GM18502 (cell line): Measurements from ENCODE around the gene SAMD11.

Experiments used
- ATAC-seq: cut with Tn5 transposase; IDR thresholded peaks from one replicate; pipeline ENCODE4 v1.9.1; 2021; ENCODE audit warnings: mild to moderate bottlenecking; ENCODE audit not compliant: unreplicated experiment, poor library complexity

Gene SAMD11

DNA sequence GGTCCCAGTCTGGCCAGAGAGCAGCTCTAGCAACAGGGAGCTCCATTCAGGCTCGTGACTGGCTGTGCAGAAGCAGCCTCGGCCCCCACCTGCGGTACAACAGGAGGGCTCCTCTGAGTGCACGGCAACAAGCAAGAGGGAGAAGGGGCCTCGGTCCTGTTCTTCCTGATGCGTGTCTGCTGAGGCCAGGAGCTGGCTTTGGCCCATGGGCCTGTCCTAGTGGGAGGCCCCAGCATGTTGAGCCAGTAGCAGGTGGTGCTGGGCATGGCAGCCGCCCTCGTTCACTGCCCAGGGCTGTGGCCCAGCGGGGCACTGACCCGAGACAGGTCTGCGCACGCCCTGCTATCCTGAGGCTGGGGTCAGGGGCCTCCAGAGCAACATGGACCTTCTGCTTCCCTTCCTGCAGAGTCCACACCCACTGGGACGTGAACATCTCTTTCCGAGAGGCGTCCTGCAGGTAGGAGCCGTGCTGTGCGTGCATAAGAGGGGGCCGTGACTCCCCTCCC is 7.0 kb downstream of the SAMD11 start:
- no peak for ATAC-seq

DNA sequence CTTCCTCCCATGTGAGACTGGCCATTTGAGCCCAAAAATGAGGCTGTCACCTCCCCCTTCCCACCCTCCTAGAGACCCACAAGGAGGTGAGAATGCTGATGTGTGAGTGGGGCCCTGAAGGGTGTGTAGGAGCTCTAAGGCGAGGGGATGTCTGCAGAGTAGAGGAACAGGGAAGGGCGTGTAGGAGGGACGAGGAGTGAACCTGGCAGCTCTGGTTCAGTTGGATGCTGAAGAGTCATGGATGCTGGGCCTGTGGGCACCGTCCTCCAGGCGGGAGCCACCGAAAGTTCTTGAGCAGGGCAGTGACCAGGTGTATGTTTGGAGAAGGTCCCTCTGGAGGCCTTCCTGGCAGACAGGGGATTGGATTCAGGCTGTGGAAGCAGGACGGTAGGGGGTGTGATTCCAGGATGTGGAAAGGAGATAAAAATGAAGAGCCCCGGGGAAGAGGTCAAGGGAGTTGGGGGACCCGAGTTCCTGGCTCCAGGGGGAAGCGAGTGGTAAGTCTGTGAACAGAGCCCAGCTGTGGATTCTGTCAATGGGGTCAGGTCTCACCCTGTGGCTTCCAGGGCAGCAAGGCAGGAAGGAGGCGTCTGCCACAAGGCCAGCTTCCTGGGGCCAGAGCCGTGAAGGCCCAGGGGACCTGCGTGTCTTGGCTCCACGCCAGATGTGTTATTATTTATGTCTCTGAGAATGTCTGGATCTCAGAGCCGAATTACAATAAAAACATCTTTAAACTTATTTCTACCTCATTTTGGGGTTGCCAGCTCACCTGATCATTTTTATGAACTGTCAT is 7.9 kb downstream of the SAMD11 start:
- ATAC-seq, result no peak

DNA sequence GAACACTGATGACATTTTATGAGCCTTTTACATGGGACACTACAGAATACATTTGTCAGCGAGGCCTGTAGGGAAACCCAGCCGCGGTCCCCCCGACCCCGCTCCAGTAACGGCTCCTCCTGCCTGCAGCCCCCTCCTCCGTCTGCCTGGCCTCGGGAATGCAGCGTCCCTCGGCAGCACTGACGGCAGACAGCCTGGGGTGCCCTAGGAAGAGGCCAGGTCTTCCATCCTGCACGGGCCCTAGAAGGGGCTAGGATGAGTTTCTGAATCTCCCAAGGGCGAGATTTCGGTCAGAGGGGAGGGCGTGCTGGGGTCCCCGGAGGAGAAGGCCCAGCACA is 8.4 kb downstream of the SAMD11 start:
- no peak for ATAC-seq

DNA sequence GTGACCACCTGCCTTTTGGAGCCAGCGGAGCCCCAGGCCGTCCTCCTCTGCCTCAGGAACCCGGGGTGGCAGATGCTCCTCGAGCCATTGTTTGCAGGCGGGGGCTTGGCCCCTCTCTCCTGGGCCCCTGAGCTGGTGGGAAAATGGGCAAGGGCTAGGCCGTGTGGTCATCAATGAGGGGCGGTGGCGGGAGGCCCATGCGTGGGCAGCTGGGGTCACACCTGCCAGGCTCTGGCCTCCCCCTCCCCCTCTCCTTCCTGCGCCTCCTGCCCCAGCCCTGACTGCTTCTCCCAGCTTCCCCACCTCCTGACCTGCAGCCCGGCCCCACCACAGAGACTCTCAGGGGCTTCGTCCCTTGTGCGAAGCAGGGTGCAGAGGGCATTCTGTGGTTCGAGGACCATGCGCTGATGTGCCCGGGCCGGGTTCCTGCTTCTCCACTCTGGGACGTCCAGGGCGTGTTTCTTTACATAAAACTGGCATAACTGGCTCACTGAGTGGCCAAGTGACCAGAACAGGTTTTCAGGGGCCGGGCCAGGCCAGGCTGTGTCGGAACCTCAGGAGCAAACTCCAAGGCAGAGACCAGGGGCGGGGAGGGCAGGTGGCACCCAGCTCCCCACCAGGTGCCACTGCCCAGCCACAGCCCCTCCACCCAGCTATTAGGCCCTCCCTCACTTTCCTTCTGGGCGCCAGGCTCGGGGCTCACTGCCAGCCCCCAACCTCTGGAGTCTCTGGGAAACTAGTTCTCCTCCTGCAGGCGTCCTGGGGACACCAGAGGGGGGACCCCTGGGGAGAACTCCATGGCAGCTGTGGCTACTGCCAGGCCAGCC is 9.3 kb downstream of the SAMD11 start:
- no peak for ATAC-seq

DNA sequence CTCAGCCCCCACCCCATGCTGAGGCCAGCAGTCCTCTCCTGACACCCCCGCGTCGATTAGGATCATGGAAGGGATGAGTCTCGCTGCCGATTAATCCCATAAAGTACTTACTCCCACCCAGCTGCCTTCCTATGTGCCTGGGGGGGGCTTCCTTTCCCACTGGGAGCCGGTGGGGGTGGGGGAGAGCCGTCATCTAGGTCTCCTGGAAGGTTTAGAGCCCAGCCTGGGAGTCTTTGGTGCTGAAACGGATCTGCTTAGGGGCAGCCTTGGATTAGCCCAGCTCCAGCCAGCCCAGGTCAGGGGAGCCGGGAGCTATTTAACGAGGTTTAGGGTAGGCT is 9.8 kb downstream of the SAMD11 start:
- no peak for ATAC-seq

DNA sequence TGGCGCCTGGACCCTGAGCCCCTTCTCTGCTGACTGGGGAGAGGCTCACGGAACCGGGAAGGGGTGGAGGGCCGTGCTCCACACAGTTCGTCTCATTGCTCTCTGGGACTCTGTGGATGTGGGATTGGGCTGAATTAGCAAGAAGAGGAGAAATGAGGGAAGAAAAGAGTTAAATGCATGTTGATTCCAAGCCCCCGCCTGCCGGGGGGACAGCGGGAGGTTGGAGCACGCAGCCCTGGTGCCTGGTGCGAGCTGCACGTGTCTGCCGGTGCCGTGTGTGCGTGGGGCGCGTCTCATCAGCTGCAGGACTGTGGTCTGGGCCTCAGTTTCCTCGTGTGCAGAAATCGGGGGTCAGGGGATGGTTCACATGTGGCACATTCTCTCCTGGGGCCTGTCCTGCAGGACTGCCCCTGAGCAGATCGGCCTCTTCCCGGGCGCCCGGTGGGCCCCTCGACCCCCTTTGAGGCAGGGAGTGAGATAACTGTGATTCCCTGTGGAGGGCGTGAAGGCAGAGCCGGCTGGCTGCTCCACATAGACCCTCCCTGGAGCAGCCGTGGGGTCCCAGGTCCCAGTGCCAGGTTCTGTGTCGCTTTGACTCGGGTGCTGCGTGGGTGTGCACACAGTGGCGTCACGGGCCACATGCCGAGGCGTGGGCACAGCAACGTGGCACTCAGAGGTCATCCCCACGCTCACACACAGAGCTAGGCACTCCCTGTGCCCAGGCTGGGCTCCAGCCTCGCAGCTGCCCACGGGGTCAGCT is 11.4 kb downstream of the SAMD11 start:
- no peak for ATAC-seq

DNA sequence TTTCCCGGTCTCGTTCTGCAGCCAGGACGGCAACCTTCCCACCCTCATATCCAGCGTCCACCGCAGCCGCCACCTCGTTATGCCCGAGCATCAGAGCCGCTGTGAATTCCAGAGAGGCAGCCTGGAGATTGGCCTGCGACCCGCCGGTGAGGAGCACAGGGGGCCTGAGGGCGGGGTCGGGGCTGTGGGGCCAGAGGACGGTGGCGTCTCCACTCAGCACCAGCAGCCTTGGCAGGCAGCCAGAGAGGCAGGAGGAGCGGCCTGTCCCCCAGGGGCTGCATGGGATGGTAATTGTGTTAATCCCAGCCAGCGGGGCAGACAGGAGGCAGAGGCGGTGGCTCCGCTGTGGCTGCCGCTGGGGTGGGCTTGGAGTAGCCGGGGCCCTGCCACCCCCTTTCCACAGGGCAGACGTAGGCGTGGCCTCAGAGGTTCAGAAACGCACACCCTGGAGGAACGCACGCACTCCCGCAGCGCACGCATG is 12.1 kb downstream of the SAMD11 start:
- no peak for ATAC-seq

DNA sequence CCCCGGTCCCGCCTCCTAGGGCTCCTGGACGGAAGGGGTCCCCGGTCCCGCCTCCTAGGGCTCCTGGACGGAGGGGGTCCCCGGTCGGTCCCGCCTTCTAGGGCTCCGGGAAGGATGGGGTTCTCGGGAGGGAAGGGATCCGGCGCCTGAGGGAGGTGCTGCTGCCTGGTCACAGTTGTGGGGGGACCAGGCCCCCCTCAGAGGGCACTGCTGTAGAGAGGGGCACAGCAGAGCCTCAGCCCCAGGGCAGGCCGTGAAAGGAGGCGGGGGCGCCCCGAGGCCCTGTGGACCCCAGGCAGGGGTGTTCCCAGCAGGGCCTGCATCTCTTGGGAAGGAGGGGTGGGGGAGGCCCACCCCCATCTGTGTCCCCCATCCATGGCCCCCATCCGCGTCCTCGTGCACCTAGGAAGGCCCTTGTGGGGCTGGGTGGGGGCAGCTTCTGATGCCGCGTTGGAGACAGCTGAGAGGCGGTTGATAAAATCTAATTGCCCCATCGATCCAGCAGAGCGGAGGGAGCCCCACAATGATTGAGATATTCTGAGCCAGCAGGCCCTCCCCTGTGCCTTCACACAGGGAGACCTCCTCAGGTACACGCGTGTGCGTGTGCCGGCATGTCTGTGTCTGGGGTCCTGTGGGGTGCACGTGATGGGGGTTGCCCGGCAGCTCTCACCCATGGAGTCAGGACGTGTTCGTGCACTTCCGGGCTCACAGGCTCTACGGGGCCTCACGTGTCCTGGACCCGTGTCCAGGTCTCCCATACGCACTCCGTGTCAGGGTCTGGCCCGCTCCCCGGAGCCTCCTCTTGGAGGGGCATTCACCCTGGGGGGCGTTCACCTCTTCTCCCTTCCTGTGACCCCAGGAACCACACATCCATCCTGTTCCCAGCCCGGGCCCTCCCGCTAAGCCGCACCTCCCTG is 12.9 kb downstream of the SAMD11 start:
- ATAC-seq, result no peak

DNA sequence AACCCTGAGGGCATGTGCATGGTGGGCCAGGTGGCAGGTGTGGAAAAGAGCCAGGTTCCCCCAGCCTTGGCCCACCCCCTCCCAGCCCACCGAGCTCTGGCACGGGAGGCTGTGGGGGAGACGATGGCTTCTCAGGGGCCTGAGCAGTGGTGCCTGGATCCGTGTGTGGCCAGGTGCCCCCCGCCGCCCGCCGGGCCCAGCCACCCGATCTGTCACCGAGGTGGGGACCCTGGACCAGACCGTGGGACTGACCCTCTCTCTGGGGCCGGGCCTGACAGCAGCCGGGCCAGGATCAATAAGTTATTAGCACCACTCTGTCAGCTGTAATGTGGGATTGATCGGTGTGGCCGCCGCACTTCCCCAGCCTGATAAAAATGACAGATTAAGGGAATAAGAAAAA is 13.8 kb downstream of the SAMD11 start:
- no peak for ATAC-seq

DNA sequence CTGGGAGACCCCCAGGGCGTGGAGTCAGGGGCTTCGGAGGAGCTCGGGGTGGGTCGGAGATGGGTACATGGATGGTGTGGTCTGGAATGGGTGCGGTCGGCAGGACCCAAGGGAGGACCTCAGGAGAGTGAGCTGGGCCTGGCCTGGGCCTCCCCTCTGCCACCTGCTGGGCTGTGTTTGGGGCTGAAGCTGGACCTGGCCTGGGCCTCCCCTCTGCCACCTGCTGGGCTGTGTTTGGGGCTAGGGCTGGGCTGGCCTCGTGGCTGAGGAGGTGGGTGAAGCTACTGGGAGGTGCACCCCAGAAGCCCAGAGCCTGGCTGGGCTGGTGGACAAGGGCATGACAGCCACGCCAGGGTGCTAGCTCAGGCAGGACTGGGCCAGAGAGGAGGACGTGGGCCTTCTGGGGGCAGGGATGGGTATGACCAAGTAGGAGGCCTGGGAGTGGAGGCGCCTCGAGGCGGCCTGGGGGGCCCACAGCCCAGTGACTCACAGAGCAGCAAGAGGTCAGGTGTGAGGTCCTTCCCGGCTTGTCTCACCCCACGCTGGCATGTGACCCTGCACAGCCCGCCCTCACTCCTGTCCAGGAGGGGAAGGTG is 14.5 kb downstream of the SAMD11 start:
- ATAC-seq, result no peak

DNA sequence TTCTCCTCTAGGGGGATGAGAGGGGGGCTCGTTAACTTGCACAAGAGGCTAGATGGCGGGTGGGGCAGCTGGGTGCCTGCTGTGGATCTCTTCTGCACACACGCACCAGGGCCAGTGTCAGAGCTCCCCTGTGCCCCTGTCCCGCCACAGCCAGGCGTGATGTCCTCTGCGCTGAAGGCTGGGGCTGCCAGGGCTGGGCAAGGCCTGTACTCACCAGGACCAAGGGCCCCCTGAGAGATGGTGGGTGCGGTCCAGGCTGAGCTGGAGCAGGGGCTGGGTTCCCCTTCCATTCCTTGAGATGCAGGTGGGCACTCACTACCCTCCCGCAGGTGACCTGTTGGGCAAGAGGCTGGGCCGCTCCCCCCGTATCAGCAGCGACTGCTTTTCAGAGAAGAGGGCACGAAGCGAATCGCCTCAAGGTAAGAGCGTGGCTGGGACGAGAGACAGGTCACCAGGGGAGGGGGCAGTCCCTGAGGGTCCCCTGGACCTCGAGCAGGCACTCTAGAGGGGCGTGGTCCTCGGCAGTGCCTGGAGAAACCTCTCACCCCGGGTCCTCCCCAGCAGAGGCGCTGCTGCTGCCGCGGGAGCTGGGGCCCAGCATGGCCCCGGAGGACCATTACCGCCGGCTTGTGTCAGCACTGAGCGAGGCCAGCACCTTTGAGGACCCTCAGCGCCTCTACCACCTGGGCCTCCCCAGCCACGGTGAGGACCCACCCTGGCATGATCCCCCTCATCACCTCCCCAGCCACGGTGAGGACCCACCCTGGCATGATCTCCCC is 15.2 kb downstream of the SAMD11 start:
- no peak for ATAC-seq

DNA sequence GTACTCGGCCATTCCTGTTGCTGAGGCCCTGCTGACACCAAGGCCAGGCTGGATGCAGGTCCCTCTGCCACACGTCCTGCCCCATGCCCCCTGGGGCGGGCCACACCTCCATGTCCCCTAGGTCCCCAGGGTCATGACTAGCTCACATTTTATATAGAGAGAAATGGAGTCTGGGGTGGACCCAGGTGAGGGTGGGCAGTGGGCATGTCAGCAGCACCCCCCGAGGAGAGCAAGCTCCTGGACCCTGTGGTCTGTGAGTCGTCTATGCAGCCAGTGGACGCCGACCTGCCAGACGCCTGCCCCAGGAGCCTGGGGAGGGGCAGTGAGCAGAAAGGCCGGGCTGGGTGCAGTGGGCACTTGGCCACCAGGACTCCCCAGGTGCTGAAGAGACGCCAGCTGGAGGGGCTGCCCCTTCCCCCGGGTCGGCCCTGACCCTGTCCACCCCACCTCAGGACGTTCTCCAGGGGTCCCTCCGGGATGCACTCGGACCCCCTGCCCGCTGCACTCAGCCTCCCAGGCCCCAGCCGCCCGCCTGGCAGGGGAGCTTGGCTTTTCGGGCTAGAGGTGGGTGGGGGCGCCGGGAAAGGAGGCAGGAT is 15.9 kb downstream of the SAMD11 start:
- ATAC-seq, result no peak

DNA sequence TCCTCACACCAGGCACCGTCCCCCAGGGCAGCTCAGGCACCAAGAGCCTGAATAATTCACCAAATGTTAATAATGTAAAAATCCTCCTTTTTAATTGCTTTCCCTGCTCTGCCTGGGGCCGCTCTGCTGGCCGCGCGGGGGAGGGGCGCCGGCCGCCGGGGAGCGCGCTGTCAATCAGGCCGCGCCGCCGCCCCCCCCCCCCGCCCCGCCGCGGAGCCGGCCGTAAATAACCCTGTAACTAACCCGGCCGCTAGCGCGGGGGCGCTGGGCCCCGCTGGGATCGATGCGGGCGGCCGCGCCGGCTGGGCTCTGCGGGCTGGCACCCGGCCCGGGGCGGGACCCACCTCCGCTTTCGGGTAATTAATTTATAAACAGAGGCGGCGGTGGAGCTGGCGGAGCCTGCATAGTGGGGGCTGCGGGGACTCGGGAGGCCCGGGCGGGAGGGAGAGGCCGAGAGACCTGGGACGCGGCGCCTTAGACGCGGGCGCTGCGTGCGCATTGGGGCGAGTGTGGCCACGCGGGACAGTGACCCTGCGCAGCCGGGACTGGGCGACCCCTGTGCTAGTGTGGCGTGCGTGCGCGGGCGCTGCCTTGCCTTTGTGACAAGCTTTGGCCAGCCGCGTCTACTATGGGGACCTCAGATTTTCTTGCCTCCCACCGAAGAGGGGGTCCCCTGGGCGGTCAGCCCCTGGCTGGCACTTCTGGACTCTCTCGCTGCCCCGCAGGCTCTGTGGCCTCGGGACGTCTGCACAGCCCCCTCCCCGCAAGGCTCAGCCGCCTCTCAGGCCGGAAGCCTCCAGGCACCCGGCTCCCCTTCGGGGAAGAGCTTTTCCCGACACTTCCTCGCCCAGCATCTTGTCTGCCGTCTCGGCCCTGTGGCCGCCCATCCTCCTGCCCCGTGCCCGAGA is 16.6 kb downstream of the SAMD11 start:
- no peak for ATAC-seq

DNA sequence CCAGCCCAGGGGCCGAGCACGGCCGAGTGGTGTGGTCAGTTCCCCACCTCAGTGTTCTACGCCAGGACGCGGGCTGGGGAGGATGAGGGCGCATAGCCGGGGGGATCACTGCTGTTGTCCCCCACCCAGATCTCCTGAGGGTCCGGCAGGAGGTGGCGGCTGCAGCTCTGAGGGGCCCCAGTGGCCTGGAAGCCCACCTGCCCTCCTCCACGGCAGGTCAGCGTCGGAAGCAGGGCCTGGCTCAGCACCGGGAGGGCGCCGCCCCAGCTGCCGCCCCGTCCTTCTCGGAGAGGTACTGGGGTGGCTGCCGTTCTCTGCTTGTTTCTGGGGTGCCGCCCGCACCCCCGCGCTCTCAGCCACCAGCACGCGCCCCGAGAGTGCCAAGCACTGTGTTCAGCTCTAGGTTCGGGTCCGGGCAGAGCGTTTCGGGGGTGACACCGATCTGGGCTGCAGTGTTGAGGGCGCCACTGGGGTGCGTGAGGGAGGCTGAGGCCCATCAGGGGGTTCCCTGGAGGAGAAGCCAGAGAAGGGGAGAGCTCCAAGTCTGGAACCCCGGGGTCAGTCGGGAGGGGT is 17.4 kb downstream of the SAMD11 start:
- ATAC-seq, result no peak

DNA sequence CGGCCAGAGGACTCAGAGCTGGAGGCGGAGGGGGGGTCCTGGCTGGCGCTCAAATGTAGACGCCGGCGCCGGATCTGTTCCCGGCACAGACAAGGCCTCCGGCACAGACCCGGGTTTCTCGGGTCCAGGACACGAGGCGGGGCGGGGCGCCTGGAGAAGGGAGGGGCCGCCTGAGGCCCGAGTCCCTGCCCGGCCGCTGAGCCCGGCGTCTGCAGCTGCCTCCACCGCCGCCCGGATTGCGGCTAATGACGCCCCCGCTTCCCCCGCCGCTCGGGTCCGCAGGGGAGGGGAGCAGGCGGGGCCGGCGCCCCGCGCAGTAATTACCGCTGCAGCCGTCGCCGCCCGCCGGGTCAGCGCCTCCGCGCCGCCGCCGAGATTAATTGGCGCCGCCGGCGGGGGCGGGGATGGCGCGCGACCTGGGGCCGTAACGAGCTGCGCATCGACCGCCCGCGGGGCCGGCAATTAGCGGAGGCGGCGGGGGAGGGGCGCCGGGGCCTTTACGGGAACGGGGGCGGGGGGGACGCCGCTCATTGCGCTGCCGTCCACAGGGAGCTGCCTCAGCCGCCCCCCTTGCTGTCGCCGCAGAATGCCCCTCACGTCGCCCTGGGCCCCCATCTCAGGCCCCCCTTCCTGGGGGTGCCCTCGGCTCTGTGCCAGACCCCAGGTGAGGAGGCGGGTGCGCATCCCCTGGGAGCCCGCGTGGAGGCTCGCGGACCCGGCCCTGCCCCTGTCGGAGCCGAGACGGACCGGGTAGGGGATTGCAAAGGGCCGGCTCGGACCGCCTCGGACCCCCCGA is 18.1 kb downstream of the SAMD11 start:
- ATAC-seq, result no peak

DNA sequence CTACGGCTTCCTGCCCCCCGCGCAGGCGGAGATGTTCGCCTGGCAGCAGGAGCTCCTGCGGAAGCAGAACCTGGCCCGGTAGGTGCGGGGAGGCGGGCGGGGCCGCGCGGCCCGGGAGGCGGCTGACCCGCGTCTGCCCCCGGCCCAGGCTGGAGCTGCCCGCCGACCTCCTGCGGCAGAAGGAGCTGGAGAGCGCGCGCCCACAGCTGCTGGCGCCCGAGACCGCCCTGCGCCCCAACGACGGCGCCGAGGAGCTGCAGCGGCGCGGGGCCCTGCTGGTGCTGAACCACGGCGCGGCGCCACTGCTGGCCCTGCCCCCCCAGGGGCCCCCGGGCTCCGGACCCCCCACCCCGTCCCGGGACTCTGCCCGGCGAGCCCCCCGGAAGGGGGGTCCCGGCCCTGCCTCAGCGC is 18.7 kb downstream of the SAMD11 start:
- no peak for ATAC-seq
